Colonic mucosa (tissue), 4 donors: ENCODE measurements around the gene EPM2AIP1. TPM values are rescaled to one million over a fixed set of nuclear protein-coding genes. Genes with fewer than 3 reads are reported as not detected.

ENCODE experiments used
- DNase-seq: peaks from one replicate; pipeline ENCODE4 v3.0.0-alpha.2; 2020
- H3K27ac ChIP-seq: fragments of 200-600 bp; one replicate; pipeline ENCODE4 v1.8.0; 2021
- H3K27me3 ChIP-seq: fragments of 200-600 bp; one replicate; pipeline ENCODE4 v1.8.0; 2021
- H3K36me3 ChIP-seq: fragments of 200-600 bp; one replicate; pipeline ENCODE4 v1.8.0; 2021
- H3K4me1 ChIP-seq: fragments of 200-600 bp; one replicate; pipeline ENCODE4 v1.8.0; 2021; ENCODE audit warnings: mild to moderate bottlenecking
- H3K4me3 ChIP-seq: fragments of 200-600 bp; one replicate; pipeline ENCODE4 v1.8.0; 2021
- H3K9ac ChIP-seq, 2 donors: one replicate each; pipeline ENCODE4 v1.7.0; 2013; ENCODE audit warnings: control low read depth in 2 of 2, low read depth in 2 of 2, low read length in 2 of 2
- H3K9me3 ChIP-seq: fragments of 200-600 bp; one replicate; pipeline ENCODE4 v1.8.0; 2021
- intact Hi-C: fragments of 100-400 bp; cut with DNase I; formaldehyde crosslinking; loops from one replicate; pipeline ENCODE4 v1.14.1; 2022
- total RNA-seq, 2 donors: library from RNA; stranded (reverse); fragmentation: NEBNext Ultra II Directional in 1 of 2; extraction: Animal tissue kit (Norgen Biotek cat#: 25700) in 1 of 2; gene quantifications; one replicate each; pipeline ENCODE4 v1.2.1, GENCODE V29; 2021
- TF ChIP-seq, protein P1 (sequence below): fragments of 200-600 bp; IDR thresholded peaks from one replicate; pipeline ENCODE4 v1.8.0; 2022; ENCODE audit warnings: antibody characterized with exemption, mild to moderate bottlenecking
- donor health status: healthy.
- donor health status: DM: no; HTN: no; CAD: no.
- donor health status: DM: no; HTN: no; CAD: no.

Gene EPM2AIP1
- total RNA-seq, 2 donors from 2014 or later = 13.0 to 14.3 TPM

DNA sequence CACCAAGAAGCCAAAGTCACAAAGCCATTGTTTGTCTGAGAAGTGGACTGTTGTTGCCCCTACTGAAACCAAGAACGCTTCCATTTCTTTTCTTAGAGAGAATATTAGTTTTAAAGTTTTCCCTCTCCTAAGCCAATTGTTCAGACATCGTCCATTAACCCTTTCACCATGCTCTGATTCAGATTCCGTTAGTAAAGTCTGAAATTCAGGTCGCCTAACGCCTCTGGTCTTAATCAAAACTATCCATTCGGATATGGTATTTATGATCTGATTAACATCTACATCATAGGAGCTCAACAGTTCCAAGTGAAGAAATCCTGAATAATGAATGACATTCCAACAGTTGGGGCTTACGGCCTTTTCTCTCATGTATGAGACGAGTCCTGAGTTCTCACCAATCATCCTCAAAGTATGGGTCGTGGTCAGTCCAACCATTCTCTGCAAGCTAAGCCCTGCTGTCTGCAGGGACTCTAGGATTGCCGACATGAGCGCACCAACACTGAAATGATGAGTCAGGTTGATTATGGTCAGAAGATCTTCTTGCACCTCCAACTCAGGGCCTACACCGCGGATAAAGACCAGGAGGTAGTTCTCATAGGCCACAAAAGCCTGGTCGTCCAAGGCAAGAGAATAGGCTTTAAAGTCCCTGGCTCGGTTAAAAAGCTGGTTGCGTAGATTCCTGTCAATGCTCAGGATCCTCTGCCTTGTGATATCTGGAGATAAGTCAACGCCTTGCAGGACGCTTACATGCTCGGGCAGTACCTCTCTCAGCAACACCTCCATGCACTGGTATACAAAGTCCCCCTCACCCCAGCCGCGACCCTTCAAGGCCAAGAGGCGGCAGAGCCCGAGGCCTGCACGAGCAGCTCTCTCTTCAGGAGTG lies 767 bp downstream of the EPM2AIP1 start:
- peak overlapping the region; percentile 97 for H3K27ac ChIP-seq
- intact Hi-C loops = no loop called here
- H3K27me3 ChIP-seq = no peaks in the 10 kb centered on the region
- H3K9me3 ChIP-seq = no peaks in the 10 kb centered on the region
- peak overlapping the region; percentile 90 to 93 for H3K9ac ChIP-seq
- TF ChIP-seq, protein P1, sequence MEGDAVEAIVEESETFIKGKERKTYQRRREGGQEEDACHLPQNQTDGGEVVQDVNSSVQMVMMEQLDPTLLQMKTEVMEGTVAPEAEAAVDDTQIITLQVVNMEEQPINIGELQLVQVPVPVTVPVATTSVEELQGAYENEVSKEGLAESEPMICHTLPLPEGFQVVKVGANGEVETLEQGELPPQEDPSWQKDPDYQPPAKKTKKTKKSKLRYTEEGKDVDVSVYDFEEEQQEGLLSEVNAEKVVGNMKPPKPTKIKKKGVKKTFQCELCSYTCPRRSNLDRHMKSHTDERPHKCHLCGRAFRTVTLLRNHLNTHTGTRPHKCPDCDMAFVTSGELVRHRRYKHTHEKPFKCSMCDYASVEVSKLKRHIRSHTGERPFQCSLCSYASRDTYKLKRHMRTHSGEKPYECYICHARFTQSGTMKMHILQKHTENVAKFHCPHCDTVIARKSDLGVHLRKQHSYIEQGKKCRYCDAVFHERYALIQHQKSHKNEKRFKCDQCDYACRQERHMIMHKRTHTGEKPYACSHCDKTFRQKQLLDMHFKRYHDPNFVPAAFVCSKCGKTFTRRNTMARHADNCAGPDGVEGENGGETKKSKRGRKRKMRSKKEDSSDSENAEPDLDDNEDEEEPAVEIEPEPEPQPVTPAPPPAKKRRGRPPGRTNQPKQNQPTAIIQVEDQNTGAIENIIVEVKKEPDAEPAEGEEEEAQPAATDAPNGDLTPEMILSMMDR = no peak
- no peaks in the 10 kb centered on the region for H3K4me1 ChIP-seq
- no peak for DNase-seq
- no peaks in the 10 kb centered on the region for H3K36me3 ChIP-seq
- H3K4me3 ChIP-seq = peak overlapping the region; percentile 53

DNA sequence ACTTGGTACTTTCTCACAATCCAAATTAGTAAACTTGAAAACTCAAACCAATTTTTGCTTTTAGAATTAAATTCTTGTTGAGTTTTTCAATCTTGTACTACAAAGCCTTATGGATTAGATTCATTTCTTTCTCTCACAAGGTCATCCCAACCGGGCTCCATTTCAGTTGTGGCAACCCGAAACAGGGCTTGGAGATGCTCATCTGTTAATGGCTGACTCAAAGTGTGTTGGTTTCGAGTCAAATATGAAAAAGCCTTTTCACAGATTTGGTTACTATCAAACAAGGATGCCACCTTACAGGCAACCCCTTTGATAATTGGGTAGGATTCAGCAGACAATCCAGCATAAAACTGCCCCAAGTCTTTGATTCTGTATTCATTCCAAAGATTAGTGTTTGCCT lies 1.8 kb downstream of the EPM2AIP1 start:
- Histone ChIP-seq H3K36me3 (peaks cover 5% of the 10 kb centered on the region), H3K4me3 (no peak overlapping the region), H3K27me3 (no peaks in the 10 kb centered on the region), H3K9me3 (no peaks in the 10 kb centered on the region), H3K27ac (no peak overlapping the region), H3K9ac (no peak overlapping the region), H3K4me1 (no peaks in the 10 kb centered on the region)
- TF ChIP-seq, protein P1 = no peak
- intact Hi-C loops = no loop called here
- no peak for DNase-seq

GRCh38 chr3:36989568-36989967 lies 3.4 kb downstream of the EPM2AIP1 start:
- H3K27ac ChIP-seq = no peak overlapping the region
- no peaks in the 10 kb centered on the region for H3K27me3 ChIP-seq
- H3K9ac ChIP-seq = no peak overlapping the region
- H3K4me3 ChIP-seq = no peak overlapping the region
- intact Hi-C loops = no loop called here
- peaks cover 5% of the 10 kb centered on the region for H3K36me3 ChIP-seq
- TF ChIP-seq, protein P1 = no peak
- no peaks in the 10 kb centered on the region for H3K4me1 ChIP-seq
- no peaks in the 10 kb centered on the region for H3K9me3 ChIP-seq
- DNase-seq = no peak

DNA sequence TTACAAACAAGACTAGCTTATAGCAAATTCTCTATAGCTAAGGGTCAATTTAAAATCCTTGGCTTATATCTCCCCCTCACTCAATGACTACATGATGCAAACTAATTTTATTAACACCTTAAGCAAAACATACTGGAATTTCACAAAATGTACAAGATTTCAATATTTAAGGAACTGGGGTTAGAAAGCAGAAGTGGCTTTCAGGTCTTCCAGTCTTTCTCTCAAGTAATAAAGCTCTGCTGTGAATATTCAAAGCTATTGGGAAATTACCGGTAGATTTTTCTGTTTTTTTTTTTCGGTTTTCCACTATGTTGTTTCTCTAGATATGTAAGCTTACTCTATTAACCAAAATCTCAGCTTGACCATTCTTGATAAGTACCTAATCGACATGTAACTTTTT lies 3.9 kb downstream of the EPM2AIP1 start:
- H3K4me1 ChIP-seq = no peaks in the 10 kb centered on the region
- H3K9me3 ChIP-seq = no peaks in the 10 kb centered on the region
- no peaks in the 10 kb centered on the region for H3K27me3 ChIP-seq
- peaks cover 5% of the 10 kb centered on the region for H3K36me3 ChIP-seq
- H3K4me3 ChIP-seq = no peak overlapping the region
- H3K9ac ChIP-seq = no peak overlapping the region
- intact Hi-C loops = no loop called here
- DNase-seq = no peak
- no peak overlapping the region for H3K27ac ChIP-seq
- TF ChIP-seq, protein P1 = no peak

DNA sequence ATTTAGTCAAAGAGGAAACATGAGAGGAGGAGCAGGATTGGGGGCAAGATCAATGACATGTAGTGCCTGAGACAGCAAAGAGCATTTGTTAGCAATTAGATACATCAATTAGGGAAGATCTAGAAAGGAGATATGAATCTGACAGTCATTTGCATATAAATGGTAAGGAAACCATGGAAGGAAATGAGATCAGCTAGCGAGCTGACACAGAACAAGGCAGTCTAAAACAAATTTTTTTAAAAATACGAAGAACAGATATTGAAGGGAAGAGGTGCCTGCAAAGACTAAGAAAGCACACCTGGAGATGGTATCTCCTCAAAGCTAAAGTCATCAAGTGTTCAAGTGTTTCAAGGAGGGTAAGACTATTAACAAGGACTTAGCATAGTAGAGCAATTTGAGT lies 4.6 kb downstream of the EPM2AIP1 start:
- TF ChIP-seq, protein P1 = no peak
- Histone ChIP-seq H3K4me1 (no peaks in the 10 kb centered on the region), H3K9me3 (no peaks in the 10 kb centered on the region), H3K27me3 (no peaks in the 10 kb centered on the region), H3K9ac (no peak overlapping the region), H3K27ac (no peak overlapping the region), H3K4me3 (no peak overlapping the region), H3K36me3 (peaks cover 5% of the 10 kb centered on the region)
- intact Hi-C loops = no loop called here
- DNase-seq = no peak
